IMR-90 (cell line): ENCODE results near the gene CAAP1. TPM values are rescaled to one million over a fixed set of nuclear protein-coding genes. Genes with fewer than 3 reads are reported as not detected.

ENCODE experiments used
- ATAC-seq: fragments of 200-7000 bp; cut with Tn5 transposase; 2 replicates; pipeline ENCODE4 v1.9.1; 2020; ENCODE audit warnings: low read depth, mild to moderate bottlenecking, moderate library complexity
- Bru-seq: library from RNA; stranded (reverse); fragments of 400-500 nt; gene quantifications from one replicate; lab custom pipeline; 2021; lab: Mats Ljungman, UMichigan
- BruChase-seq, 2 experiments: library from RNA; stranded (reverse); fragments of 400-500 nt; gene quantifications; one replicate each; lab custom pipeline; 2021; lab: Mats Ljungman, UMichigan
- BruUV-seq: library from RNA; stranded (reverse); fragments of 400-500 nt; replicated peaks from 2 replicates; lab custom pipeline; 2021; lab: Mats Ljungman, UMichigan
- CTCF ChIA-PET: fragments of 300-600 bp; formaldehyde crosslinking; extraction: SDS; loops from one replicate; lab custom pipeline; 2021; ENCODE audit warnings: antibody characterized with exemption; lab: Yijun Ruan, JAX
- POLR2A ChIA-PET: fragments of 300-600 bp; sonication (Branson Sonifier 250); formaldehyde crosslinking; loops from one replicate; lab custom pipeline; 2022; ENCODE audit warnings: antibody characterized with exemption; ENCODE audit not compliant: unreplicated experiment; lab: Charles Lee
- DNase-seq: peaks from one replicate; pipeline ENCODE4 v3.0.0; 2013
- H2AFZ ChIP-seq: replicated peaks from 2 replicates; pipeline ENCODE3; 2013; ENCODE audit warnings: low read length, mild to moderate bottlenecking; ENCODE audit not compliant: poor library complexity
- H2AK5ac ChIP-seq: 2 replicates; pipeline ENCODE4 v1.6.1; 2013; ENCODE audit warnings: low read depth, low read length, inconsistent platforms
- H2AK9ac ChIP-seq: replicated peaks from 2 replicates; pipeline ENCODE3; 2013; ENCODE audit warnings: mild to moderate bottlenecking, low read depth, low read length, moderate library complexity; ENCODE audit not compliant: poor library complexity
- H2BK120ac ChIP-seq: 2 replicates; pipeline ENCODE4 v1.6.1; 2013; ENCODE audit warnings: low read depth, low read length, inconsistent platforms
- H2BK15ac ChIP-seq: 3 replicates; pipeline ENCODE4 v1.6.1; 2013; ENCODE audit warnings: low read depth, low read length, inconsistent platforms
- H2BK20ac ChIP-seq: 2 replicates; pipeline ENCODE4 v1.6.1; 2013; ENCODE audit warnings: low read depth, mild to moderate bottlenecking, inconsistent platforms, low read length, moderate library complexity
- H2BK5ac ChIP-seq: 2 replicates; pipeline ENCODE4 v1.6.1; 2013; ENCODE audit warnings: mild to moderate bottlenecking, low read depth, low read length, inconsistent platforms; ENCODE audit not compliant: poor library complexity, severe bottlenecking
- H3K14ac ChIP-seq: replicated peaks from 2 replicates; pipeline ENCODE4 v1.6.1; 2013; ENCODE audit warnings: low read depth, low read length, inconsistent platforms
- H3K18ac ChIP-seq: 2 replicates; pipeline ENCODE4 v1.6.1; 2013; ENCODE audit warnings: low read depth, low read length, control low read depth
- H3K23ac ChIP-seq: 2 replicates; pipeline ENCODE4 v1.6.1; 2013; ENCODE audit warnings: low read depth, low read length, inconsistent platforms
- H3K27ac ChIP-seq: 2 replicates; pipeline ENCODE4 v1.5.1; 2013; ENCODE audit warnings: mild to moderate bottlenecking, control low read depth, low read length; ENCODE audit not compliant: insufficient read depth
- H3K27me3 ChIP-seq: 2 replicates; pipeline ENCODE4 v1.6.1; 2013; ENCODE audit warnings: low read length; ENCODE audit not compliant: control insufficient read depth, insufficient read depth
- H3K36me3 ChIP-seq: 2 replicates; pipeline ENCODE4 v1.6.1; 2013; ENCODE audit warnings: low read length, mixed read lengths; ENCODE audit not compliant: control insufficient read depth, insufficient read depth
- H3K4ac ChIP-seq: 2 replicates; pipeline ENCODE4 v1.6.1; 2013; ENCODE audit warnings: low read depth, low read length, inconsistent platforms
- H3K4me1 ChIP-seq: 2 replicates; pipeline ENCODE4 v1.6.1; 2013; ENCODE audit warnings: low read length, mixed read lengths; ENCODE audit not compliant: control insufficient read depth, insufficient read depth
- H3K4me2 ChIP-seq: 2 replicates; pipeline ENCODE4 v1.6.1; 2013; ENCODE audit warnings: low read depth, mild to moderate bottlenecking, control low read depth, low read length, moderate library complexity
- H3K4me3 ChIP-seq: 2 replicates; pipeline ENCODE4 v1.5.1; 2013; ENCODE audit warnings: low read depth, mild to moderate bottlenecking, control low read depth, low read length, moderate library complexity; ENCODE audit not compliant: insufficient read depth
- H3K56ac ChIP-seq: 2 replicates; pipeline ENCODE4 v1.6.1; 2013; ENCODE audit warnings: low read length, inconsistent platforms; ENCODE audit not compliant: insufficient read depth; ENCODE audit errors: extremely low read depth
- H3K79me1 ChIP-seq, 2 experiments: 2 replicates each; pipeline ENCODE4 v1.6.1; 2013; ENCODE audit warnings: low read length in 2 of 2, inconsistent platforms in 1 of 2, low read depth in 1 of 2
- H3K9ac ChIP-seq: 2 replicates; pipeline ENCODE4 v1.6.1; 2013; ENCODE audit warnings: low read depth, low read length, control low read depth
- H3K9me1 ChIP-seq: 2 replicates; pipeline ENCODE4 v1.6.1; 2013; ENCODE audit warnings: low read length, inconsistent platforms; ENCODE audit not compliant: insufficient read depth
- H3K9me3 ChIP-seq: 2 replicates; pipeline ENCODE4 v1.6.1; 2013; ENCODE audit warnings: low read length; ENCODE audit not compliant: control insufficient read depth, insufficient read depth
- H4K20me1 ChIP-seq: 2 replicates; pipeline ENCODE4 v1.6.1; 2013; ENCODE audit warnings: low read length, inconsistent platforms; ENCODE audit not compliant: insufficient read depth
- H4K5ac ChIP-seq: 2 replicates; pipeline ENCODE4 v1.6.1; 2013; ENCODE audit warnings: mild to moderate bottlenecking, low read depth, low read length, control low read depth
- H4K8ac ChIP-seq, 2 experiments: 2 replicates each; pipeline ENCODE4 v1.6.1; 2013; ENCODE audit warnings: low read depth in 2 of 2, low read length in 2 of 2, control low read depth in 1 of 2, inconsistent platforms in 1 of 2
- H4K91ac ChIP-seq: 2 replicates; pipeline ENCODE4 v1.6.1; 2013; ENCODE audit warnings: low read depth, low read length, inconsistent platforms; ENCODE audit not compliant: insufficient read depth
- BHLHE40 ChIP-seq: fragments of 150-350 bp; IDR thresholded peaks from 2 replicates; pipeline ENCODE4 v1.6.1; 2016; ENCODE audit warnings: mild to moderate bottlenecking, low read depth, low read length
- CEBPB ChIP-seq: IDR thresholded peaks from 2 replicates; pipeline ENCODE4 v1.6.1; 2012; ENCODE audit warnings: low read depth, low read length, improper control_type of control experiment
- ELK1 ChIP-seq: fragments of 150-350 bp; IDR thresholded peaks from 2 replicates; pipeline ENCODE4 v1.6.1; 2016; ENCODE audit warnings: low read depth, mild to moderate bottlenecking, low read length, moderate library complexity, borderline replicate concordance
- FOS ChIP-seq: fragments of 150-350 bp; IDR thresholded peaks from 2 replicates; pipeline ENCODE4 v1.6.1; 2016; ENCODE audit warnings: low read depth, low read length
- MAFK ChIP-seq: IDR thresholded peaks from 2 replicates; pipeline ENCODE4 v1.6.1; 2012; ENCODE audit warnings: low read depth, low read length, improper control_type of control experiment
- MAZ ChIP-seq: IDR thresholded peaks from 2 replicates; pipeline ENCODE4 v1.6.1; 2012; ENCODE audit warnings: low read depth, mild to moderate bottlenecking, low read length, improper control_type of control experiment, moderate library complexity, borderline replicate concordance
- MXI1 ChIP-seq: IDR thresholded peaks from 2 replicates; pipeline ENCODE4 v1.6.1; 2012; ENCODE audit warnings: low read depth, mild to moderate bottlenecking, low read length, moderate library complexity, borderline replicate concordance
- POLR2A ChIP-seq: IDR thresholded peaks from 2 replicates; pipeline ENCODE4 v1.6.1; 2012; ENCODE audit warnings: mild to moderate bottlenecking, low read depth, low read length
- RAD21 ChIP-seq: IDR thresholded peaks from 2 replicates; pipeline ENCODE4 v1.6.1; 2012; ENCODE audit warnings: low read length, improper control_type of control experiment
- RCOR1 ChIP-seq: IDR thresholded peaks from 2 replicates; pipeline ENCODE4 v1.6.1; 2012; ENCODE audit warnings: mild to moderate bottlenecking, low read length, improper control_type of control experiment; ENCODE audit not compliant: insufficient replicate concordance
- RFX5 ChIP-seq: IDR thresholded peaks from 2 replicates; pipeline ENCODE4 v1.8.0; 2012; ENCODE audit warnings: low read depth, mild to moderate bottlenecking, low read length, moderate library complexity
- SMC3 ChIP-seq: fragments of 150-350 bp; IDR thresholded peaks from 2 replicates; pipeline ENCODE4 v1.6.1; 2016; ENCODE audit warnings: low read depth, mild to moderate bottlenecking, antibody characterized with exemption, low read length, moderate library complexity
- USF2 ChIP-seq: fragments of 150-350 bp; IDR thresholded peaks from 2 replicates; pipeline ENCODE4 v1.6.1; 2017; ENCODE audit warnings: mild to moderate bottlenecking, antibody characterized with exemption, low read length, low read depth
- WGBS, 2 experiments: methylation state at CpG; one replicate each; pipeline versions ENCODE4 v1.1.5 to v1.1.7; 2013; ENCODE audit warnings: missing lambda C conversion rate in 2 of 2; ENCODE audit not compliant: insufficient read length in 1 of 2; ENCODE audit errors: extremely low coverage in 2 of 2; 5-methylcytosine and 5-hydroxymethylcytosine counted together
- dilution Hi-C: fragments of 300-500 bp; cut with HindIII; formaldehyde crosslinking; loops from one replicate; pipeline ENCODE4 v1.14.3; 2018; ENCODE audit warnings: low sequenced_read_pairs; ENCODE audit not compliant: unreplicated experiment
- in situ Hi-C: fragments of 300-500 bp; cut with MboI; formaldehyde crosslinking; loops from 3 replicates; pipeline ENCODE4 v1.14.3; 2019; ENCODE audit warnings: low sequenced_read_pairs, inconsistent platforms, mixed read lengths
- intact Hi-C: fragments of 100-400 bp; cut with micrococcal nuclease; formaldehyde crosslinking; loops from 2 replicates; pipeline ENCODE4 v1.10.0; 2022
- long read RNA-seq: library from polyadenylated mRNA; unstranded; transcript quantifications from one replicate; pipeline ENCODE4 v2.0.0, GENCODE V29; 2021; ENCODE audit not compliant: unreplicated experiment
- polyA plus RNA-seq, 3 experiments: library from polyadenylated mRNA; depleted of rRNA; stranded (reverse); fragments of >200 nt; gene quantifications; 2 replicates each; pipeline ENCODE4 v1.2.3, GENCODE V29; 2012; ENCODE audit warnings: low replicate concordance in 1 of 3
- total RNA-seq: library from RNA; depleted of rRNA; stranded (reverse); fragments of >200 nt; gene quantifications from 2 replicates; pipeline ENCODE4 v1.2.3, GENCODE V29; 2012; rRNA removed

The CAAP1 gene
- total RNA-seq = 6.1 and 12.2 TPM in 2 replicates
- 9.0 and 11.6 TPM in 2 replicates for polyA plus RNA-seq (2012; rRNA removed)
- 3.6 and 8.4 TPM in 2 replicates for polyA plus RNA-seq (2012; cell fraction: cytosol; rRNA removed)
- polyA plus RNA-seq (2012; cell fraction: nucleus; rRNA removed; ENCODE audit: low replicate concordance) = 8.0 and 11.5 TPM in 2 replicates
- Bru-seq, nascent RNA = percentile 79 among the genes with signal in this experiment
- percentile 74 among the genes with signal in this experiment for BruChase-seq, experiment 1, labeled RNA remaining after a 6-hour chase
- BruChase-seq, experiment 2, labeled RNA remaining after a 2-hour chase = percentile 77 among the genes with signal in this experiment
- long read RNA-seq, transcript CAAP1-206 (6 exons, 1,532 nt) = minor isoform, 7 of 46 reads
- long read RNA-seq, transcript CAAP1-201 (6 exons, 2,791 nt) = major isoform, 32 of 46 reads
- long read RNA-seq, partial matches to known transcripts = 5 of 46 reads
- long read RNA-seq, other reads (novel, unspliced or antisense) = 2 of 46 reads

GRCh38 chr9:26892251-26893029, at the start of gene CAAP1:
CAAP1 (minus strand) TSS chr9:26892802; CDS start chr9:26892715, 87 bp downstream.
- no peaks in the 10 kb centered on the region for H3K36me3 ChIP-seq
- H3K14ac ChIP-seq = peak within 1 kb of the TSS; percentile 39
- no TSS peak for BruUV-seq
- H4K5ac ChIP-seq = peak within 1 kb of the TSS; percentile 47
- DNase-seq = peak; percentile 92
- no peaks in the 10 kb centered on the region for H3K4me1 ChIP-seq
- H4K20me1 ChIP-seq = peaks cover 2% of the 10 kb centered on the region; the same call in 1 of the 2 replicates
- in situ Hi-C loops = no loop called here
- no peak within 1 kb of the TSS for H2BK15ac ChIP-seq
- intact Hi-C loops = loop anchor here (1.0 to 10.0 kb wide), 3 partner anchors 54 to 384 kb away; partner anchors contain the start of gene PLAA
- no peaks in the 10 kb centered on the region for H3K27me3 ChIP-seq
- peak within 1 kb of the TSS; percentile 80 for H3K56ac ChIP-seq
- peak within 1 kb of the TSS; percentile 1; the same call in 1 of the 2 replicates for H2BK120ac ChIP-seq
- 0% methylated on average over 31 of the region's 70 CpGs; no CpG with 5 or more reads in 1 of the 2 experiments for whole genome bisulfite sequencing, 2 experiments
- peak within 1 kb of the TSS; percentile 80 for H3K4me2 ChIP-seq
- H2BK20ac ChIP-seq = no peak within 1 kb of the TSS
- H3K9me3 ChIP-seq = no peaks in the 10 kb centered on the region
- H2AFZ ChIP-seq = peak within 1 kb of the TSS; percentile 96
- H3K9me1 ChIP-seq = no peaks in the 10 kb centered on the region
- H3K9ac ChIP-seq = peak within 1 kb of the TSS; percentile 75
- peak within 1 kb of the TSS; percentile 81 for H3K27ac ChIP-seq
- H2BK5ac ChIP-seq = peak within 1 kb of the TSS; percentile 77
- H3K79me1 ChIP-seq = peaks cover 0 to 24% of the 10 kb centered on the region in 2 experiments; a peak in 3 of 4 replicates
- H4K91ac ChIP-seq = 0 out of 2 replicates have a peak within 1 kb of the TSS, but pooled peaks have one; percentile 41
- H3K23ac ChIP-seq = peak within 1 kb of the TSS; percentile 26; the same call in 1 of the 2 replicates
- ChIA-PET POLR2A (no interaction called here), CTCF (interaction anchor here (0.6 to 0.8 kb wide), 3 partner anchors 9 to 1576 kb away, joined by 3 to 4 read pairs (median 3); no protein-coding TSS in a partner anchor)
- no peak within 1 kb of the TSS; the same call in 1 of the 2 replicates for H2AK5ac ChIP-seq
- H4K8ac ChIP-seq = peak within 1 kb of the TSS; percentile 92 to 95
- H3K18ac ChIP-seq = no peak within 1 kb of the TSS
- H3K4ac ChIP-seq = peak within 1 kb of the TSS; percentile 53
- H3K4me3 ChIP-seq = peak within 1 kb of the TSS; percentile 84
- H2AK9ac ChIP-seq = peak within 1 kb of the TSS; percentile 73
- ATAC-seq = peak; percentile 96
- dilution Hi-C loops = no loop called here
- TF ChIP-seq BHLHE40 (peak; percentile 35; the same call in 1 of the 2 replicates), MXI1 (peak; percentile 75), RAD21 (peak; percentile 49), FOS (0 out of 2 replicates have a peak, but pooled peaks have one; percentile 24), CEBPB (no peak), ELK1 (peak; percentile 58; the same call in 1 of the 2 replicates), RCOR1 (peak; percentile 63), USF2 (peak; percentile 17; the same call in 1 of the 2 replicates), SMC3 (peak; percentile 14; the same call in 1 of the 2 replicates), MAFK (no peak), MAZ (peak; percentile 59; the same call in 1 of the 2 replicates), POLR2A (peak; percentile 92), RFX5 (no peak)
